Measurements from ENCODE around the gene PFKL. TPM values are rescaled to one million over a fixed set of nuclear protein-coding genes. Genes with fewer than 3 reads are reported as not detected.

PFKL gene
- total RNA-seq, 1 experiment from 2014 or later, result 150 TPM

DNA sequence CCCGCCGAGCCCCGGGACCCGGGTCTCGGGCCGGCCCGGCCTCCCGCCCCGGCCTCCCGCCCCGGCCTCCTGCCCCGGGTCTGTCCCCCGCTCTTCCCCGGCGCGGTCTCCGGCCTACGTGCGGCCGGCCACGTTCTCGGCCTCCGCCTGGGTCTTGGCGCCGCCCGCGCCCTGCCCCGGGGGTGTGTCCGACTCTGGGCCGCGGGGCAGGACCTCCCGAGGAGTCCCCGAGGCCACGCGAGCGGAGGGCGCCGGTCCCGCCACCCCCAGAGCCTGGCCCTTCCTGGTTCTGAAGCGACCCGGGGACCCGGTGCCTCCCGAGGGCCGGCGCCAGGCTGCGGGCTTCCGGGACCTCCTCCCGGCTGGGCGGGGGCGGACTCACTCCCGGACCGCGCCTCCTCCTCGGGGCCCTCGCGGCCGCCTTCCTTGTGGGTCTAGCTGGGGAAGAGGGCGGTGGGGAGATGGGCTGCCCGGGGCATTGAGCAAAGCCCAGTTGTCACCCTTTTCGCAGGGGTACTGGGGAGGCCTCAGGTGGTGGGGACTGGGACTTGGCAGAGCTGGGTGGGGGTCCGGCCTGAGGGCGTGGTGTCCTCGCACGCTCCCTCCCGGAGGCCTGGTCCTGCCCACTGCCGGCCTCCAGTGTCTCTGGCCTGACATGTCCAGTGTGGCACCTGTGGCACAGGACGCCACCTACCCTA is 558 bp downstream of the PFKL start:
- CTCF ChIA-PET, result no interaction called here

More for the DNA sequence above, 558 bp downstream of the PFKL start:
- DNase-seq (ENCODE audit: low read depth, low spot score) (no peak), ATAC-seq (peak; percentile 63)
- Histone ChIP-seq H3K9me2 (ENCODE audit: insufficient read depth) (no peaks in the 10 kb centered on the region), H3K27ac (ENCODE audit: low read depth, low read length) (peak overlapping the region; percentile 92), H4K20me1 (ENCODE audit: insufficient read depth) (no peaks in the 10 kb centered on the region), H3K4me1 (ENCODE audit: control insufficient read depth in 1 of 2, insufficient read depth in 2 of 2, low read length in 2 of 2) (peaks cover 15 to 48% of the 10 kb centered on the region in 2 experiments), H3K4me3 (replicated peaks in 1 of 2; ENCODE audit: low read depth in 1 of 2, low read length in 2 of 2) (peak overlapping the region; percentile 74 to 76), H3K36me3 (ENCODE audit: control insufficient read depth in 1 of 2, insufficient read depth in 2 of 2, low read length in 2 of 2) (0 out of 4 replicates have a peak, but pooled peaks cover 0 to 2% of the 10 kb centered on the region in 2 experiments), H3K27me3 (ENCODE audit: insufficient read depth, low read length) (no peaks in the 10 kb centered on the region), H3K9ac (ENCODE audit: low read length) (peak overlapping the region; percentile 88), H3K4me2 (ENCODE audit: low read length) (peak overlapping the region; percentile 98), H3K79me2 (ENCODE audit: insufficient read depth, low read length) (peaks cover 46% of the 10 kb centered on the region), H3K9me3 (ENCODE audit: control insufficient read depth in 1 of 2, insufficient read depth in 1 of 2, low read depth in 1 of 2, low read length in 2 of 2) (no peaks in the 10 kb centered on the region), H2AFZ (ENCODE audit: low read depth, low read length, poor library complexity, severe bottlenecking) (no peak overlapping the region)
- TF ChIP-seq FOSL1 (IDR thresholded peaks at IDR 0.05; ENCODE audit: low read depth), result no peak
- no peak for TF ChIP-seq MAX (IDR thresholded peaks at IDR 0.05)
- no peak for TF ChIP-seq ELF1 (IDR thresholded peaks at IDR 0.05; ENCODE audit: borderline replicate concordance, low read depth)
- TF ChIP-seq, protein P1, sequence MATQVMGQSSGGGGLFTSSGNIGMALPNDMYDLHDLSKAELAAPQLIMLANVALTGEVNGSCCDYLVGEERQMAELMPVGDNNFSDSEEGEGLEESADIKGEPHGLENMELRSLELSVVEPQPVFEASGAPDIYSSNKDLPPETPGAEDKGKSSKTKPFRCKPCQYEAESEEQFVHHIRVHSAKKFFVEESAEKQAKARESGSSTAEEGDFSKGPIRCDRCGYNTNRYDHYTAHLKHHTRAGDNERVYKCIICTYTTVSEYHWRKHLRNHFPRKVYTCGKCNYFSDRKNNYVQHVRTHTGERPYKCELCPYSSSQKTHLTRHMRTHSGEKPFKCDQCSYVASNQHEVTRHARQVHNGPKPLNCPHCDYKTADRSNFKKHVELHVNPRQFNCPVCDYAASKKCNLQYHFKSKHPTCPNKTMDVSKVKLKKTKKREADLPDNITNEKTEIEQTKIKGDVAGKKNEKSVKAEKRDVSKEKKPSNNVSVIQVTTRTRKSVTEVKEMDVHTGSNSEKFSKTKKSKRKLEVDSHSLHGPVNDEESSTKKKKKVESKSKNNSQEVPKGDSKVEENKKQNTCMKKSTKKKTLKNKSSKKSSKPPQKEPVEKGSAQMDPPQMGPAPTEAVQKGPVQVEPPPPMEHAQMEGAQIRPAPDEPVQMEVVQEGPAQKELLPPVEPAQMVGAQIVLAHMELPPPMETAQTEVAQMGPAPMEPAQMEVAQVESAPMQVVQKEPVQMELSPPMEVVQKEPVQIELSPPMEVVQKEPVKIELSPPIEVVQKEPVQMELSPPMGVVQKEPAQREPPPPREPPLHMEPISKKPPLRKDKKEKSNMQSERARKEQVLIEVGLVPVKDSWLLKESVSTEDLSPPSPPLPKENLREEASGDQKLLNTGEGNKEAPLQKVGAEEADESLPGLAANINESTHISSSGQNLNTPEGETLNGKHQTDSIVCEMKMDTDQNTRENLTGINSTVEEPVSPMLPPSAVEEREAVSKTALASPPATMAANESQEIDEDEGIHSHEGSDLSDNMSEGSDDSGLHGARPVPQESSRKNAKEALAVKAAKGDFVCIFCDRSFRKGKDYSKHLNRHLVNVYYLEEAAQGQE (IDR thresholded peaks at IDR 0.05; ENCODE audit: low read depth), result no peak
- no peak for TF ChIP-seq YY1 (IDR thresholded peaks at IDR 0.05; ENCODE audit: extremely low read depth, insufficient replicate concordance, low read depth, low read length)
- no peak for TF ChIP-seq EGR1 (IDR thresholded peaks at IDR 0.05; ENCODE audit: low read depth)
- 0 out of 2 replicates have a peak, but pooled peaks have one; percentile 21 for TF ChIP-seq POLR2AphosphoS5 (IDR thresholded peaks at IDR 0.05; ENCODE audit: low read depth, low read length)
- TF ChIP-seq, protein P2, sequence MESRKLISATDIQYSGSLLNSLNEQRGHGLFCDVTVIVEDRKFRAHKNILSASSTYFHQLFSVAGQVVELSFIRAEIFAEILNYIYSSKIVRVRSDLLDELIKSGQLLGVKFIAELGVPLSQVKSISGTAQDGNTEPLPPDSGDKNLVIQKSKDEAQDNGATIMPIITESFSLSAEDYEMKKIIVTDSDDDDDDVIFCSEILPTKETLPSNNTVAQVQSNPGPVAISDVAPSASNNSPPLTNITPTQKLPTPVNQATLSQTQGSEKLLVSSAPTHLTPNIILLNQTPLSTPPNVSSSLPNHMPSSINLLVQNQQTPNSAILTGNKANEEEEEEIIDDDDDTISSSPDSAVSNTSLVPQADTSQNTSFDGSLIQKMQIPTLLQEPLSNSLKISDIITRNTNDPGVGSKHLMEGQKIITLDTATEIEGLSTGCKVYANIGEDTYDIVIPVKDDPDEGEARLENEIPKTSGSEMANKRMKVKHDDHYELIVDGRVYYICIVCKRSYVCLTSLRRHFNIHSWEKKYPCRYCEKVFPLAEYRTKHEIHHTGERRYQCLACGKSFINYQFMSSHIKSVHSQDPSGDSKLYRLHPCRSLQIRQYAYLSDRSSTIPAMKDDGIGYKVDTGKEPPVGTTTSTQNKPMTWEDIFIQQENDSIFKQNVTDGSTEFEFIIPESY (IDR thresholded peaks at IDR 0.05; ENCODE audit: extremely low read depth, insufficient replicate concordance, low read length), result no peak
- TF ChIP-seq SRF (IDR thresholded peaks at IDR 0.05; ENCODE audit: low read depth), result no peak
- no peak for TF ChIP-seq TCF7L2 (IDR thresholded peaks at IDR 0.05; ENCODE audit: borderline replicate concordance, extremely low read depth, insufficient read depth, insufficient read length)
- TF ChIP-seq ZFX (IDR thresholded peaks at IDR 0.05), result peak; percentile 72; the same call in 1 of the 2 replicates
- TF ChIP-seq JUND (IDR thresholded peaks at IDR 0.05), result no peak
- no peak for TF ChIP-seq CTCF (IDR thresholded peaks at IDR 0.05 in 2 of 3, conservative IDR thresholded peaks at IDR 0.05 in 1 of 3; ENCODE audit: borderline replicate concordance in 1 of 3, insufficient read depth in 1 of 3, low read depth in 2 of 3, low read length in 2 of 3)
- no peak for TF ChIP-seq EZH2 (IDR thresholded peaks at IDR 0.05)
- no TSS peak for BruUV-seq (replicated peaks)
- intact Hi-C loops (cut with micrococcal nuclease), result no loop called here
- RAD21 ChIA-PET (ENCODE audit: low non-redundant PET in 1 of 2, low total read pairs in 2 of 2, uncharacterized antibody in 2 of 2, unreplicated experiment in 2 of 2), result no interaction called here
- POLR2A ChIA-PET, result interaction anchor here (1.0 kb wide), 1 partner anchor 39 kb away, joined by 3 read pairs; the partner anchor contains the start of gene CFAP410

Data from HCT116 (cell line).